ENCODE measurements around the gene PLEKHM1.

Gene PLEKHM1

DNA sequence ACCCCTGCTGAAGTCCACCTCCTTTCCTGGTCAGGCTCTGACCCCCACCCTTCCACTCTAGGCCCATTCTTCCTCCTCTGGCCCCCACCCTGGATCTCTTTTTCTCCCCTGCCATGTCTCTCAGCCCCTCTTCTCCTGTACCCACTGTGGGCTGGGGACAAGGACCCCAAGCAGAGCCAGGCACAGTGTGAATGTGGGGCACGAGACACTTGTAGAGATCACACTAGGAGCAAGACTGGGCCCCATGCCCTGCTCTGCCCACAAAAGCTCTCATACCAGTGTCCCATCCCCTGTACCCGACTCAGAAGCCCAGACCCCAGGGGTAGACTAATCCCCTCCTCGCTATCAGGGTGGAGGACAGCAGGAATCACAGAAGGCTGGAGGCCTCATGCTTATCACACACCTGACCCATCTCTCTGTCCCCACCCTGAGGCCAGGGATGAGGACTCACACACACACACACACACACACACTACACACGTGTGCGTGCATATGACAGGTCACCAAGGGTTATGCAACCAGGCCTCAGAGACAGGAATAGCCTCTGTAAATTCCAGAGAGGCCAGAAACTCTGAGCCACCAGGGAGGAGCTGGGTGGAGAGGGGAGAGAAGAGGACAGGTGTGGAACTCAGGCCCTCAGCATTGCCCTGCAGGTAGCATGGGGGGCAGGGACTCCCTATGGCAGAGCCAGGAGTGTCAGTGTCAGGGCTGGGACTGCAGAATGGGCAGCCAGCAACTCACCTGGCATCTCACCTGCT, 79.0 kb downstream of the PLEKHM1 start:
- in situ Hi-C loops (cut with HindIII; ENCODE audit: low pct_ligation_motif_present, low sequenced_read_pairs): no loop called here
- no peak overlapping the region for H3K27ac ChIP-seq
- TF ChIP-seq, protein P1, sequence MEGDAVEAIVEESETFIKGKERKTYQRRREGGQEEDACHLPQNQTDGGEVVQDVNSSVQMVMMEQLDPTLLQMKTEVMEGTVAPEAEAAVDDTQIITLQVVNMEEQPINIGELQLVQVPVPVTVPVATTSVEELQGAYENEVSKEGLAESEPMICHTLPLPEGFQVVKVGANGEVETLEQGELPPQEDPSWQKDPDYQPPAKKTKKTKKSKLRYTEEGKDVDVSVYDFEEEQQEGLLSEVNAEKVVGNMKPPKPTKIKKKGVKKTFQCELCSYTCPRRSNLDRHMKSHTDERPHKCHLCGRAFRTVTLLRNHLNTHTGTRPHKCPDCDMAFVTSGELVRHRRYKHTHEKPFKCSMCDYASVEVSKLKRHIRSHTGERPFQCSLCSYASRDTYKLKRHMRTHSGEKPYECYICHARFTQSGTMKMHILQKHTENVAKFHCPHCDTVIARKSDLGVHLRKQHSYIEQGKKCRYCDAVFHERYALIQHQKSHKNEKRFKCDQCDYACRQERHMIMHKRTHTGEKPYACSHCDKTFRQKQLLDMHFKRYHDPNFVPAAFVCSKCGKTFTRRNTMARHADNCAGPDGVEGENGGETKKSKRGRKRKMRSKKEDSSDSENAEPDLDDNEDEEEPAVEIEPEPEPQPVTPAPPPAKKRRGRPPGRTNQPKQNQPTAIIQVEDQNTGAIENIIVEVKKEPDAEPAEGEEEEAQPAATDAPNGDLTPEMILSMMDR (IDR thresholded peaks at IDR 0.05; ENCODE audit: low read depth, low read length, missing control alignments): no peak
- H3K36me3 ChIP-seq (replicated peaks): no peaks in the 10 kb centered on the region
- H3K27me3 ChIP-seq (replicated peaks): no peaks in the 10 kb centered on the region
- H3K4me3 ChIP-seq (ENCODE audit: low read depth, low read length): no peak overlapping the region
- DNase-seq: no peak

DNA sequence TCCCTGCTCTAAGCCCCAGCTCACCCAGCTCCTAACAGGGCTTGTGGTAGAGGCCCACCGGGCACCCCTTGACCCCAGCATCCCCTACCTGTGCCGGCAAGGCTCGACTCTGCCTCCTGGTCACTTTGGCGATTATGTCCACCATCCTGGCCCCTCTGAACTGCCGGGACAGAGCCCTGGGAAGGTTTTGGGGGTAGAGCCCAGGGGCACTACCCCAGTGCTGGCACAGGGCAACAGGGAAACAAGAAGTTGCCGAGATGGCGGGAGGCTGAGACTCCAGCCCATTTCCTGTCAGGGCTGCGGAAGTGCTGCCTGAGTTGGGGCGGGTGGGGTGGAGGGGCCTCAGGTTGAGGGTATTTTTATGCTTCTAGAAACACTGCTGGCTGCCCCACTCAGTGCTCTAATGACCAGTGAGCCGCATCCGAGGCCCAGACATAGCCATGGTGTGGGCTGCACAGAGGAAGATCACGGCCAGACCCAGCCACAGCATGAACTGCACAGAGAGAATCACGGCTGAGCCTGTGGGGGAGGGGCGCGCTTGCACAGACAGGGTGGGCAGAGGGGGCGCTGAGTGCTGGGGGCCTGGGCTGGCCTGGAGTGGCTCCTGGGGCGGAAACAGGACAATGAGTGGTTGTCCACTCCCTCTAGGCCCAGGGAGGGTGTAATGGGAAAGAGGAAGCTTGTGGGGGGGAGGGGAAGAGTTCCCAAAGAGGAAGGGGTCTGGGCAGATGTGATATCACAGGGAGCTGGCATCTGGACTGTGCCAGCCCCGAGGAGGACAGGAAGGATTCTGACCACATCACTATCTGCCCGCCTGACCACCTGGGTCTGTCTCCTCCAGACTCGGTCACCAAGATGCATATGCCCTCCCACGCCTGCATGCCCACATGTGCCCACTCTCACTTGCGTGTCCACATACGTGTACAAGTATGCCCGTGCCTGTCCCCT, 80.1 kb downstream of the PLEKHM1 start:
- no peaks in the 10 kb centered on the region for H3K36me3 ChIP-seq (replicated peaks)
- H3K27me3 ChIP-seq (replicated peaks): no peaks in the 10 kb centered on the region
- no peak overlapping the region for H3K27ac ChIP-seq
- in situ Hi-C loops (cut with HindIII; ENCODE audit: low pct_ligation_motif_present, low sequenced_read_pairs): no loop called here
- DNase-seq: no peak
- no peak overlapping the region for H3K4me3 ChIP-seq (ENCODE audit: low read depth, low read length)
- TF ChIP-seq, protein P1 (IDR thresholded peaks at IDR 0.05; ENCODE audit: low read depth, low read length, missing control alignments): no peak

DNA sequence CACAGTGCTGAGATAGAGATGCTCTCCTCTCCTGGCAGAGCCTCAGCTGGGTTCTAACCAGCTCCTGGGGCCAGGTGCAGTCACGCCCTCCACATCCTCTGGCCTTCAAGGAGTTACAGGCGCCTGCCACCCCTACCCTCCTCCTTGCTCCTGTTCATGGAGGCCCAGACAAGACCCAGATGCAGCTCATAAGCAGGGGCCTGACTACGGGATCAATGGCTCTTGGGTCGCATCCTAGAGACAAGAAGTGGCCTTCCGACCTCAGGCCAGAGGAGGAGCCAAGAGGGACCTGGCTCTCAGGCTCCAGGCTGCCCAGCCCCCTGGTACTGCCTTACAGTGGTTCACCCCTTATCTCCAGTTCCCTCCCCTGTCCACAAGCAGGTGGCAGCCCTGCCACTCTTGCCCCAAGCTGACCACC, 80.9 kb downstream of the PLEKHM1 start:
- no peak overlapping the region for H3K4me3 ChIP-seq (ENCODE audit: low read depth, low read length)
- in situ Hi-C loops (cut with HindIII; ENCODE audit: low pct_ligation_motif_present, low sequenced_read_pairs): no loop called here
- TF ChIP-seq, protein P1 (IDR thresholded peaks at IDR 0.05; ENCODE audit: low read depth, low read length, missing control alignments): no peak
- H3K27me3 ChIP-seq (replicated peaks): no peaks in the 10 kb centered on the region
- no peak for DNase-seq
- no peaks in the 10 kb centered on the region for H3K36me3 ChIP-seq (replicated peaks)
- H3K27ac ChIP-seq: no peak overlapping the region

DNA sequence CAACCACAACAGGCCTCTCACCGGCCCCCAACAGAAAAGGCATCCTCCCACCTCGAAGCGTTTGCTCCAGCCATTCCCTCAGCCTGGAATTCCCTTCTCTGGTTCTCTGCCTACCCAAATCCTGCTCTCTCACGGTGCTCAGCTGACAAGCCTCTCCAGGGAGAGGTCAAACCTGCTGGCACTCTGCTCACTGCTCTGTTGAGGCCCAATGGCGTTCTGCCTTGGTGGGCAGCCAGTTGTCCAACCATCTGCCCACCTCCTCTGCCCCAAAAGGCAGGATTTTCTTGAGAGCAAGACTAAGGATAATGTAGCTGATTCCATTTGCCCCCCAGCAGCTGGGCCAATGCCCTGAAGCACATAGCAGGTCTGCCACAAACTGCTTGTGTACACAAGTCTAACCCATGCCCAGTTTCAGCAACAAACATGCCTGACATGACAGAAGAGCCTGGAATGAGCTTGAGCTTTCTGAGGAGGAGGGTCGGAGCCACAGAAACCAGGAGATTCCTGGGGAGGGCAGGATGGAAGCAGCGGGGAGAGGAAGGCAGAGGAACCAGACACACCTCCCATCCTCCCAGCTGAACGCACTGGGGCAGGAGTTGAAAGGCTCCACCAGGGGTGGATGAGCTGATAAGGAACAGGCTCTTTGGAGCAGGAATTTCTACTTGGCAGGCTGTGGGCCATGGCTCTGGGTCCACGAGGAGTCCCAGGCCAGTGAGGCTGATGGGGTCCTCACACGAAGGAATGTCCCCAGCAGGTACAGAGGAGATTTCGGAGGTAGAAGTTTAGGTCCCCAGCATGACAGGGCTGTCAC, 81.7 kb downstream of the PLEKHM1 start:
- H3K27ac ChIP-seq: no peak overlapping the region
- no peaks in the 10 kb centered on the region for H3K36me3 ChIP-seq (replicated peaks)
- H3K4me3 ChIP-seq (ENCODE audit: low read depth, low read length): no peak overlapping the region
- H3K27me3 ChIP-seq (replicated peaks): no peaks in the 10 kb centered on the region
- TF ChIP-seq, protein P1 (IDR thresholded peaks at IDR 0.05; ENCODE audit: low read depth, low read length, missing control alignments): no peak
- DNase-seq: no peak
- in situ Hi-C loops (cut with HindIII; ENCODE audit: low pct_ligation_motif_present, low sequenced_read_pairs): no loop called here

DNA sequence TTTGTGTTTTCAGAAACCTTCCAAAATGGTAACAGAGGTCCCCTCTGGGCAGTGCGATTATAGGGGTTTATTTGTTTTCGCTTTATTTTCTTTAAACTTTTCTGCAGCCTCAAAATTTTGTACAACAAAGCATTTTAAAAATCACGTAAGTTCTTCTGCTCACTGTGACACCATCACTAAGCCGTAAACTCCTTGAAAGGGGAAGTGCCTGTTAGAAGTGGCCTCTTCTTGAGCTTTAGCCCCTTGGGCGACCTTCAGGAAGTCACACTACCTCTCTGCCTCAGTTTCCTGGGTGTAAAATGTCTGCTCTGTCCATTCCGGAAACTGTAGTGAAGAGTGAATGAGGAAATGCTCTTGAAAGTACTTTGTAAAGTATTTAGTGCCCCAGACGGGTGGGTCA, 84.4 kb downstream of the PLEKHM1 start:
- TF ChIP-seq, protein P1 (IDR thresholded peaks at IDR 0.05; ENCODE audit: low read depth, low read length, missing control alignments): no peak
- DNase-seq: no peak
- Histone ChIP-seq H3K4me3 (ENCODE audit: low read depth, low read length) (no peak overlapping the region), H3K27ac (no peak overlapping the region), H3K36me3 (replicated peaks) (no peaks in the 10 kb centered on the region), H3K27me3 (replicated peaks) (no peaks in the 10 kb centered on the region)
- in situ Hi-C loops (cut with HindIII; ENCODE audit: low pct_ligation_motif_present, low sequenced_read_pairs): no loop called here

Measured in brain microvascular endothelial cell (primary cell).